K562 (cell line): ENCODE data around the gene RNF39. TPM values are rescaled to one million over a fixed set of nuclear protein-coding genes. Genes with fewer than 3 reads are reported as not detected.

Source experiments
- ASH1L ChIP-seq: fragments of 450-650 bp; IDR thresholded peaks from 2 replicates; pipeline ENCODE4 v1.6.1; 2018; ENCODE audit warnings: borderline replicate concordance, mild to moderate bottlenecking, low read depth; ENCODE audit not compliant: partially characterized antibody
- BCOR ChIP-seq: fragments of 450-650 bp; IDR thresholded peaks from 2 replicates; pipeline ENCODE4 v1.6.1; 2016
- CHD1 ChIP-seq: fragments of 200-600 bp; sonication (generic); IDR thresholded peaks from one replicate; pipeline ENCODE4 v1.6.1; 2012; ENCODE audit warnings: mild to moderate bottlenecking, moderate library complexity, low read length, inconsistent platforms
- DEAF1 ChIP-seq: fragments of 450-650 bp; formaldehyde crosslinking; IDR thresholded peaks from 2 replicates; pipeline ENCODE4 v1.4.0; 2020; ENCODE audit warnings: mild to moderate bottlenecking, moderate library complexity
- HDAC3 ChIP-seq: fragments of 450-650 bp; IDR thresholded peaks from 2 replicates; pipeline ENCODE4 v1.6.1; 2018; ENCODE audit warnings: borderline replicate concordance, mild to moderate bottlenecking, moderate library complexity; ENCODE audit not compliant: partially characterized antibody
- IFI16 ChIP-seq: fragments of 250-450 bp; sonication (Bioruptor Pico); IDR thresholded peaks from 2 replicates; pipeline ENCODE4 v2.1.2; 2022; ENCODE audit warnings: mild to moderate bottlenecking, inconsistent platforms
- KAT2B ChIP-seq: IDR thresholded peaks from one replicate; pipeline ENCODE4 v1.6.1; 2012; ENCODE audit warnings: low read depth, mild to moderate bottlenecking, control low read depth, inconsistent platforms, low read length, moderate library complexity
- MAFF ChIP-seq: IDR thresholded peaks from 2 replicates; pipeline ENCODE4 v1.6.1; 2012; ENCODE audit warnings: low read length, improper control_type of control experiment
- NBN ChIP-seq: fragments of 450-650 bp; IDR thresholded peaks from 2 replicates; pipeline ENCODE4 v1.6.1; 2016; ENCODE audit warnings: low read depth, mild to moderate bottlenecking
- RREB1 ChIP-seq: fragments of 250-450 bp; sonication (Bioruptor Pico); IDR thresholded peaks from 2 replicates; pipeline ENCODE4 v1.4.0; 2020
- SMAD4 ChIP-seq: fragments of 250-450 bp; sonication (Bioruptor Pico); conservative IDR thresholded peaks from 2 replicates; pipeline ENCODE4 v1.8.0; 2021; ENCODE audit warnings: inconsistent platforms, mild to moderate bottlenecking, moderate library complexity
- TAF15 ChIP-seq: fragments of 200-400 bp; formaldehyde crosslinking; IDR thresholded peaks from 2 replicates; pipeline ENCODE4 v1.6.1; 2017; ENCODE audit warnings: mild to moderate bottlenecking, low read depth, low read length, moderate library complexity
- XRCC3 ChIP-seq: fragments of 450-650 bp; IDR thresholded peaks from 2 replicates; pipeline ENCODE4 v1.6.1; 2017; ENCODE audit warnings: mild to moderate bottlenecking, moderate library complexity
- ZEB2 ChIP-seq: fragments of 450-650 bp; IDR thresholded peaks from 2 replicates; pipeline ENCODE4 v1.6.1; 2016
- ZNF146 ChIP-seq: IDR thresholded peaks from one replicate; pipeline ENCODE4 v1.6.1; 2018; ENCODE audit warnings: missing compliant biosample characterization; ENCODE audit not compliant: unreplicated experiment
- ZNF24 ChIP-seq: fragments of 450-650 bp; IDR thresholded peaks from 2 replicates; pipeline ENCODE4 v1.6.1; 2016
- ZNF507 ChIP-seq: conservative IDR thresholded peaks from 2 replicates; pipeline ENCODE4 v1.6.1; 2017; ENCODE audit warnings: missing genetic modification characterization, missing compliant biosample characterization
- ZNF592 ChIP-seq: fragments of 450-650 bp; IDR thresholded peaks from 2 replicates; pipeline ENCODE4 v1.6.1; 2017; ENCODE audit warnings: antibody characterized with exemption, mild to moderate bottlenecking
- polyA plus RNA-seq, 8 experiments: library from polyadenylated mRNA; depleted of rRNA in 4 of 8; stranded (reverse) in 5 of 8; unstranded in 3 of 8; fragments of >200 nt; fragmentation: Nextera tagmentation in 2 of 8; fragmentation: Illumina TruSeq in 1 of 8; extraction: Ambion mirVana in 2 of 8; extraction: Trizol in 1 of 8; gene quantifications; 2 replicates each; pipeline versions ENCODE4 v1.2.1 to v1.2.3, GENCODE V29; 2011 to 2014; ENCODE audit warnings: inconsistent platforms in 1 of 8, missing spikeins in 1 of 8
- total RNA-seq, 7 experiments: library from RNA; depleted of rRNA in 6 of 7; stranded (reverse); fragments of >200 nt in 6 of 7; fragmentation: Illumina TruSeq in 2 of 7; extraction: Trizol in 2 of 7; gene quantifications; 2 replicates each; pipeline versions ENCODE4 v1.2.1 to v1.2.3, GENCODE V29; 2011 to 2021; ENCODE audit warnings: low replicate concordance in 1 of 7

Gene RNF39
- total and polyA plus RNA-seq, 9 of the 15 experiments (the other 6 are each of a cell fraction or from before 2014, with no cell fraction given) = not detected

DNA sequence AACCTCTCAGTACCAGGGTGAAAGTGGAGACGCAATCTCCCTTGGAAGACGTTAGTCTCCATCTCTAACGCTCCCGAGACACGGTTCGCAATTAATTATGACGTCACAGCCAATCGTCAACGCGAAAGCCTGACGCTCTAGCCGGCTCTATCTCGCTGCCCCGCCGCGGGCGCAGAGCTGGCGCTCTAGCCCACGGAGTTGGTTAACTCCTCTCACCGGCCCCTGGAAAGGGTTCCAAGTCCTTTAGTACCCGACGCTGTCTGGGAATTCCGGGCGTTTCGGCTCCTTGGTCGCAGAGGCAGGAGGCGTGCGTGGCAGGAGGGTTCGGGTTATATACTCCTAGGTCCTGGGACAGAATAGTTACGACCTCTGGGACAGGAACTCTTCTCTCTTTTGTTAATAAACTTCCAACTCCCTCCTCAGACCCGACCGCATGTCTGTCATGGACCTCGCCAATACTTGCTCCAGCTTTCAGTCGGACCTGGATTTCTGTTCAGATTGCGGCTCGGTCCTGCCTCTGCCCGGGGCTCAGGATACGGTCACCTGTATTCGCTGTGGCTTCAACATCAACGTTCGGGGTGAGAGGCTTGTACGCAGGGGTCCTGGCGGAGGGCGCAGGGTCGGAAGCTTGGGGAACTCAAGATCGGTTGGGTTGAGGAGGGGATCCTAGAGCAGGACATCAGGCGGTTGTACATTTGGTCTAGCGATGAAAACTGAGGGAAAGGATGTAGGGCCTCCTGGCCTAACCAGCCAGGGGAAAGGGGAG, 14.3 kb downstream of the RNF39 start, which contains the start of gene POLR1H (continued):
- TF ChIP-seq RREB1 (CRISPR knock-in tag) (peak; percentile 8), ZNF146 (CRISPR knock-in tag) (no peak), MAFF (no peak), BCOR (no peak; the same call in 1 of the 2 replicates), DEAF1 (no peak), SMAD4 (peak; percentile 88), HDAC3 (no peak), XRCC3 (no peak), TAF15 (no peak), ASH1L (no peak), NBN (peak; percentile 100), CHD1 (no peak), ZNF507 (tag) (no peak), ZNF592 (no peak), ZEB2 (no peak), KAT2B (no peak), IFI16 (CRISPR knock-in tag) (no peak), ZNF24 (0 out of 2 replicates have a peak, but pooled peaks have one; percentile 40)
